Daoy (cell line): ENCODE data around the gene SLC6A3. TPM values are rescaled to one million over a fixed set of nuclear protein-coding genes. Genes with fewer than 3 reads are reported as not detected.

Experiments
- DNase-seq: peaks from one replicate; pipeline ENCODE4 v3.0.0-alpha.2; 2015; ENCODE audit warnings: low read depth
- total RNA-seq: library from RNA; depleted of rRNA; stranded (reverse); fragments of >200 nt; shearing (Covaris generic); gene quantifications from 2 replicates; pipeline ENCODE4 v1.2.3, GENCODE V29; 2014

Gene SLC6A3
- total RNA-seq, 1 experiment from 2014 or later = not detected

- DNase-seq = no peak
Observed at GRCh38 chr5:1442222-1443145, 2.8 kb downstream of the SLC6A3 start.

DNA sequence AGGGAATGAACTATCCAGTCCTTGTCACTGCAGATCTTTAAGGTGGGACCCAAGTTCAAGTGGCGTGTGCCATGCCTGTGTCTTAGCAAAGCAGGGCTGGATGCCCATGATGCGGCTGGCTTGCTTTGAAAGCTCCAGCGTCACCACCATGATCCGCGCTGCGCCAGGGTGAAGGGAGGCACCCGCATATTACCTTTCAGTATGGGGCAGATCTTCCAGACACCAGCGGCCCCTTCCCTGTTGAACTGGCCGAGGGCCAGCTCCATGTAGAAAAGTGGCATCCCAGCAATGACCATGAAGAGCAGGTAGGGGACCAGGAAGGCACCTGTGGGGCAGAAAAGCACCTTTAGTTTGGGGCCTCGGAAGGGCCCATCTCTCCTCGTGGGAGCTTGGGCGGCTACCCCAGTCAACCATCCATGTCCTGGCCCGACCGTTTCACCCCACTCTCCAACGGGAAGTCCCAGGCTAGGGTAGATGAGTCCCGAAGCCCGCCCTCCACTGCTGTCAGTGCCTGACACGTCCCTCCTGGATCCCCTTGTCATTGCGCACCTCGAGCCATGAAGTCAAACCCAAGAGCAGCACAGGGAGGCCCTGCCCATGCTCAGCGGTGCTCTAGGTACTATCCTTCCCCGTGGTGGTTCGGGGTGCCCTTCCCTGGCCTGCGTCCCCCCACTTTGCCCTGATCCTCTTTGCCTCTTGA, 3.9 kb downstream of the SLC6A3 start:
- DNase-seq = no peak

GRCh38 chr5:1440098-1440493, 5.1 kb downstream of the SLC6A3 start:
- no peak for DNase-seq

DNA sequence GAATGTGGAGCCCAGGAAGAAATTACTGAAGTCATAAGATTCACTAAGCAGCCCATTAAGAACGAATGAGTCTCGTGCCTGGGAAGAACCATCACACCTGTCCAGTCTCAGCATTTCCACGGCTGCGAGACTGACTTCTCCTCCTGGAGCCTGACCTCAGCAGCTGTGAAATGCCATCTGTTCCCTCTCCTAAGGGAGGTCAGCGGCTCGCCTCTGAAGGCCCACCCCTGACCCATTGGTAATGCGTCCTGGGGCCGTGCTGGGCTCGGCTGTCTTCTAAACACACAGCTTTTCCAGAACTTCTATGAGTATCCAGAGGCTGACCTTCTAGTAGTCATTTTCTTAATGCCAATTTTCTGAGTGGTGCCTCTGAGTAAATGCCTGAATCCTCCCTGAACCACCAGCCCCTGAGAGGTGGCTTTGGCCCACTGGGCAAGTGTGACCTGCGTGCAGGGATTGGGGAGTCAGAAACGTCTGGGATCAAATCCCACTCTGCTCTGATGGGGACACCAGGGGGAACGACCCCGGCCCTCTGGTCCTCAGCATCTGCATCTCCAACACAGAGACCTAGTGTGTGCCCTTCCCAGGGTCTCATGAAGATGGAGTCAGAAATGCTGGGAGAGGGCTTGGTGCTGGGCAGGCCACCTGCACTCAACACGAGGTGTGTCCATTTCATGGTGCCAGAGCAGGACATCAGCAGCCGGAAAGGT, 5.7 kb downstream of the SLC6A3 start:
- DNase-seq = no peak

- DNase-seq = no peak
Observed at GRCh38 chr5:1438871-1439270, 6.4 kb downstream of the SLC6A3 start.

- DNase-seq = no peak
Observed at GRCh38 chr5:1437876-1438559, 7.2 kb downstream of the SLC6A3 start.

DNA sequence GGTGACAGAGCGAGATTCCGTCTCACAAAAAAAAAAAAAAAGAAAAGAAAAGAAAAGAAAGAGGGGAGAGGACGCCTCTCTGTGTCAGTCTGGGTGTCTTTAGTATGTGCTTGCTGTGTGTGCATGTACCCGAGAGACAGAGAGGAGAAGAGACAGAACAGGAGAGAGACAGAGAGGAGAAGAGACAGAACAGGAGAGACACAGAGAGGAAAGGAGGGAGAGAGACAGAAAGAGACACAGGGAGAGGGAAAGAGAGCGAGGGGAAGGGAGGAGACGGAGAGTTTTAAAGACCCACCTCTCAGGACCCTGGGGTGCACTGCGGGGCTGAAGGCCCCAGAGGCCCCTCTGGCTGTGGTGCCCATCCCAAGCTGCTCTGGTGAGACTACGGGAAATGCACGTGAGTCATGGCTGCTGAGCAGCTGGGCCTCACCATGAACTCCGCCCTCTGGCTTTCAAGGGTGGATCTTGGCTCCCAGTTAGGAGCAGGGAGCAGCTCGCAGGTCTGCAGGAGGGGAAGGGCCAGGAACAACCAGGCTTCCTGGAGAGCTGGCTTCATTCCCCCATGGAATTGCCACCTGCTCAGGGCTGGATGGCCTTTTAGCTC, 7.9 kb downstream of the SLC6A3 start:
- peak; percentile 52 for DNase-seq

GRCh38 chr5:1436681-1437080, 8.6 kb downstream of the SLC6A3 start:
- no peak for DNase-seq

- no peak for DNase-seq
Observed at GRCh38 chr5:1436036-1436435, 9.2 kb downstream of the SLC6A3 start.

- DNase-seq = no peak
Observed at GRCh38 chr5:1435369-1435768, 9.9 kb downstream of the SLC6A3 start.

DNA sequence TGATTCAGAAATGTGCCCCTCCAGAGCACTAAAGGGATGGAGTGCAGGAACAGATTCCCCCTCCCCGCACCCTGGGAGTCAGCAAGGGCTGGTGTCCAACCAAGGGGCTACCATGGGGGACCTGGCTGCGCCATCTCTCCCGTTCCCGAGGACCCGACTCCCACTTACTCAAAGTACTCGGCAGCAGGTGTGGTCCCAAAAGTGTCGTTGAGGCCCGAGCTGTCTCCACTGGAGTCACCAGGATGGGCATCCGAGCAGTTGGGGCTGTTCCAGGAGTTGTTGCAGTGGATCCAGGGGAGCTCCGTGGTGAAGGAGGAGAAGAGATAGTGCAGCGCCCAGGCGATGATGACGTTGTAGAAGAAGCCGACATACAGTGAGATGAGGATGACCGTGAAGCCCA, 12.9 kb downstream of the SLC6A3 start:
- no peak for DNase-seq

- no peak for DNase-seq
Observed at GRCh38 chr5:1431896-1432295, 13.3 kb downstream of the SLC6A3 start.

- no peak for DNase-seq
Observed at GRCh38 chr5:1431021-1431811, 14.0 kb downstream of the SLC6A3 start.

DNA sequence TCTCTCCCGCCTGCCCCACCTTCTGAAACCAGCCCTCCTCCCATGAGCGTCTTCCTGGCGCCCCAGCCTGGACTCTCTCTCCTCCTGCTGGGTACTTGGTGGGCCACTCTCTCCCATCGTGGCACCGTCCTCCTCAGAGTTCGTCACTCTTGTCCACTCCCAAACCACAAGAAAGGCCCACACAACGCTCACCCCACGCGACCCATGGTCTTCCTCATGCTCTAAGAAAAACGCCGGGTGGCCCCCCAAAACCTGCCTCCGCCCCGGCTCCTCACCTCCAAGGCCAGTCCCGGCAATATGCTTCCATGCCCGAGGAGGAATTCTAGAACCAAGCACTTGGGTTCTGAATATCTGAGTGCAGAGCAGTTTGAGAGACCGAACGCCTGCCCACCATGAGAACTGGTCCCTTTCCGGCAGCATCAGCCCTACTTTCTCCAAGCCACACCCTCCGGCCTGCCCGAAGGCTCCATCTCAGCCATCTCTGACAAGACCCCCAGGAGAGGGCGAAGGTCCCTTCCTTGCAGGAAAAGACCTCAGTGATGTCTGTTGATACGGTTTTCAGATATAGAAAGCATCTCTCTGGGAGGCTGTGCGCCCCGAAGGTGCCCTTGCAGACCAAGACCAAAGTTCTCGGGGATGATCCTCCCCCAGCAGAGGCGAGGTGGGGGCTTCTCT, 15.0 kb downstream of the SLC6A3 start:
- no peak for DNase-seq

DNA sequence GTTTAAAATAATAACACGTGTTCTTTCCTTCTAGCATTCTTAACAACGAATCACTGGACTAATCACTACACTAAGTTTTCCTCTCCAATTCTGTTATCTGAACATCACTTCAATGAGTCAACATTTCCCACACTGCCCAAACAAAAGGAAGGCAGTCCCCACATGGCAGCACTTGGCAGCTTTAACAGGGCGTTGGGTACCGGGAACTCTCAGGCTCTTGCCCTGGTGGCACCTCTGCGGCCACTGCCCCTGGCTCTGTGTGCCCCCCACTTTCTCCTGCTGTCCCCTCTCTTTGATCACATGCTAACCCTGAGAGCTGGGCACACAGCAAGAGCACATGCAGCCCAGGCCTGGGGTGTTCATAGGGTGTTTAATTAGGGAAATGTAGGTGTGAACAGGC, 15.7 kb downstream of the SLC6A3 start:
- DNase-seq = no peak

GRCh38 chr5:1429066-1429465, 16.2 kb downstream of the SLC6A3 start:
- no peak for DNase-seq

GRCh38 chr5:1428107-1428506, 17.1 kb downstream of the SLC6A3 start:
- DNase-seq = no peak

GRCh38 chr5:1424716-1425115, 20.5 kb downstream of the SLC6A3 start:
- no peak for DNase-seq

- no peak for DNase-seq
Observed at GRCh38 chr5:1423901-1424603, 21.2 kb downstream of the SLC6A3 start.
